ENCODE results near the gene NECTIN1.

The NECTIN1 gene

DNA sequence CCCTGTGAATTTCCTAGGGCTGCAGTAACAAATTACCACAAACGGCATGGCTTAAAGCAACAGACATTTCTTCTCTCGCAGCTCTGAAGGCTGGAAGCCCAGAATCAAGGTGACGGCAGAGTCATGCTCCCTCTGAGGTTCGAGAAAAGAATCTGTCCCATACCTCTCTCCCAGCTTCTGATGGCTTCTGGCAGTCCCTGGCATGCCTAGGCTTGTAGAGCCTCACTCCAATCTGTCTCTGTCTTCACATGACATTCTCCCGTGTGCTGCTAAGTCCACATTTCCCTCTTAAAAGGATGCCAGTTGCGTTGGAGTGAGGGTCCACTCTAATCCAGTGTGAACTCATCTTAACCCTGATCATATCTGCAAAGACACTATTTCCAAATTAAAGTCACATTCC is 116.2 kb downstream of the NECTIN1 start:
- Histone ChIP-seq H3F3A (ENCODE audit: insufficient read depth) (no peaks in the 10 kb centered on the region), H3K4me2 (ENCODE audit: low read depth, low read length, poor library complexity, severe bottlenecking) (no peak overlapping the region), H3K36me3 (ENCODE audit: low read length) (no peaks in the 10 kb centered on the region), H4K20me1 (ENCODE audit: low read depth, low read length) (no peaks in the 10 kb centered on the region), H3K9me3 (ENCODE audit: insufficient read depth, low read length) (no peaks in the 10 kb centered on the region), H2AFZ (ENCODE audit: low read depth, low read length, severe bottlenecking) (no peak overlapping the region), H3K27ac (ENCODE audit: low read depth, low read length) (no peak overlapping the region), H3K9me2 (replicated peaks; ENCODE audit: insufficient read depth, low read length) (no peaks in the 10 kb centered on the region), H3K4me3 (ENCODE audit: insufficient read depth, low read length, poor library complexity, severe bottlenecking) (no peak overlapping the region), H3K9ac (ENCODE audit: low read length) (no peak overlapping the region), H3K27me3 (ENCODE audit: low read length) (no peaks in the 10 kb centered on the region), H3K79me2 (ENCODE audit: insufficient read depth, low read length) (no peaks in the 10 kb centered on the region)
- TF ChIP-seq EZH2phosphoT487 (conservative IDR thresholded peaks at IDR 0.05; ENCODE audit: low read length), result no peak
- TF ChIP-seq, protein P1, sequence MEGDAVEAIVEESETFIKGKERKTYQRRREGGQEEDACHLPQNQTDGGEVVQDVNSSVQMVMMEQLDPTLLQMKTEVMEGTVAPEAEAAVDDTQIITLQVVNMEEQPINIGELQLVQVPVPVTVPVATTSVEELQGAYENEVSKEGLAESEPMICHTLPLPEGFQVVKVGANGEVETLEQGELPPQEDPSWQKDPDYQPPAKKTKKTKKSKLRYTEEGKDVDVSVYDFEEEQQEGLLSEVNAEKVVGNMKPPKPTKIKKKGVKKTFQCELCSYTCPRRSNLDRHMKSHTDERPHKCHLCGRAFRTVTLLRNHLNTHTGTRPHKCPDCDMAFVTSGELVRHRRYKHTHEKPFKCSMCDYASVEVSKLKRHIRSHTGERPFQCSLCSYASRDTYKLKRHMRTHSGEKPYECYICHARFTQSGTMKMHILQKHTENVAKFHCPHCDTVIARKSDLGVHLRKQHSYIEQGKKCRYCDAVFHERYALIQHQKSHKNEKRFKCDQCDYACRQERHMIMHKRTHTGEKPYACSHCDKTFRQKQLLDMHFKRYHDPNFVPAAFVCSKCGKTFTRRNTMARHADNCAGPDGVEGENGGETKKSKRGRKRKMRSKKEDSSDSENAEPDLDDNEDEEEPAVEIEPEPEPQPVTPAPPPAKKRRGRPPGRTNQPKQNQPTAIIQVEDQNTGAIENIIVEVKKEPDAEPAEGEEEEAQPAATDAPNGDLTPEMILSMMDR (IDR thresholded peaks at IDR 0.05; ENCODE audit: insufficient read depth, low read length, poor library complexity, severe bottlenecking), result no peak

GRCh38 chr11:119610836-119611426 is 118.1 kb downstream of the NECTIN1 start:
- Histone ChIP-seq H3K4me2 (ENCODE audit: low read depth, low read length, poor library complexity, severe bottlenecking) (no peak overlapping the region), H3F3A (ENCODE audit: insufficient read depth) (no peaks in the 10 kb centered on the region), H3K79me2 (ENCODE audit: insufficient read depth, low read length) (no peaks in the 10 kb centered on the region), H3K36me3 (ENCODE audit: low read length) (no peaks in the 10 kb centered on the region), H3K27me3 (ENCODE audit: low read length) (no peaks in the 10 kb centered on the region), H3K9me3 (ENCODE audit: insufficient read depth, low read length) (no peaks in the 10 kb centered on the region), H3K27ac (ENCODE audit: low read depth, low read length) (no peak overlapping the region), H2AFZ (ENCODE audit: low read depth, low read length, severe bottlenecking) (no peak overlapping the region), H3K4me3 (ENCODE audit: insufficient read depth, low read length, poor library complexity, severe bottlenecking) (no peak overlapping the region), H3K9ac (ENCODE audit: low read length) (no peak overlapping the region), H3K9me2 (replicated peaks; ENCODE audit: insufficient read depth, low read length) (no peaks in the 10 kb centered on the region), H4K20me1 (ENCODE audit: low read depth, low read length) (no peaks in the 10 kb centered on the region)
- TF ChIP-seq, protein P1 (IDR thresholded peaks at IDR 0.05; ENCODE audit: insufficient read depth, low read length, poor library complexity, severe bottlenecking), result no peak
- TF ChIP-seq EZH2phosphoT487 (conservative IDR thresholded peaks at IDR 0.05; ENCODE audit: low read length), result no peak

GRCh38 chr11:119608781-119609180 is 120.2 kb downstream of the NECTIN1 start:
- Histone ChIP-seq H2AFZ (ENCODE audit: low read depth, low read length, severe bottlenecking) (no peak overlapping the region), H3K9me3 (ENCODE audit: insufficient read depth, low read length) (no peaks in the 10 kb centered on the region), H3K4me3 (ENCODE audit: insufficient read depth, low read length, poor library complexity, severe bottlenecking) (no peak overlapping the region), H3K27me3 (ENCODE audit: low read length) (no peaks in the 10 kb centered on the region), H3K9me2 (replicated peaks; ENCODE audit: insufficient read depth, low read length) (no peaks in the 10 kb centered on the region), H4K20me1 (ENCODE audit: low read depth, low read length) (no peaks in the 10 kb centered on the region), H3K9ac (ENCODE audit: low read length) (no peak overlapping the region), H3K27ac (ENCODE audit: low read depth, low read length) (no peak overlapping the region), H3K36me3 (ENCODE audit: low read length) (no peaks in the 10 kb centered on the region), H3K4me2 (ENCODE audit: low read depth, low read length, poor library complexity, severe bottlenecking) (no peak overlapping the region), H3F3A (ENCODE audit: insufficient read depth) (no peaks in the 10 kb centered on the region), H3K79me2 (ENCODE audit: insufficient read depth, low read length) (no peaks in the 10 kb centered on the region)
- no peak for TF ChIP-seq EZH2phosphoT487 (conservative IDR thresholded peaks at IDR 0.05; ENCODE audit: low read length)
- TF ChIP-seq, protein P1 (IDR thresholded peaks at IDR 0.05; ENCODE audit: insufficient read depth, low read length, poor library complexity, severe bottlenecking), result no peak
